Embryonic facial prominence (tissue), 1 donor: ENCODE data around the gene DHTKD1.
"Not testable (repeated sequence)": the region's sequence is repeated elsewhere in the genome, so short reads cannot be mapped to it uniquely, and the experiment has no call there.

Experiments
- DNase-seq: peaks from one replicate; pipeline ENCODE4 v3.0.0-alpha.2; 2016; ENCODE audit errors: extremely low spot score

The DHTKD1 gene

GRCh38 chr10:12135631-12136030 is 66.9 kb downstream of the DHTKD1 start:
- no peak for DNase-seq

- no peak for DNase-seq
Observed at GRCh38 chr10:12140038-12140437, 71.3 kb downstream of the DHTKD1 start.

- DNase-seq: no peak
Observed at GRCh38 chr10:12144538-12144937, 75.8 kb downstream of the DHTKD1 start.

GRCh38 chr10:12150163-12150562 is 81.4 kb downstream of the DHTKD1 start:
- DNase-seq: no peak

GRCh38 chr10:12154516-12154915 is 85.8 kb downstream of the DHTKD1 start:
- DNase-seq: no peak

- no peak for DNase-seq
Observed at GRCh38 chr10:12156367-12157123, 87.8 kb downstream of the DHTKD1 start.

GRCh38 chr10:12158111-12158510 is 89.4 kb downstream of the DHTKD1 start:
- DNase-seq: no peak

- no peak for DNase-seq
Observed at GRCh38 chr10:12160664-12161063, 91.9 kb downstream of the DHTKD1 start.

GRCh38 chr10:12162927-12163326 is 94.2 kb downstream of the DHTKD1 start:
- no peak for DNase-seq

GRCh38 chr10:12164085-12164484 is 95.3 kb downstream of the DHTKD1 start:
- DNase-seq: no peak

GRCh38 chr10:12165036-12165435 is 96.3 kb downstream of the DHTKD1 start:
- no peak for DNase-seq

GRCh38 chr10:12165999-12166775 is 97.4 kb downstream of the DHTKD1 start:
- DNase-seq: no peak

GRCh38 chr10:12171512-12171911 is 102.8 kb downstream of the DHTKD1 start:
- not testable (repeated sequence) for DNase-seq
